Parathyroid adenoma (tissue), 2 donors: ENCODE results near the gene TMEM87B.

Experiments
- H2AFZ ChIP-seq: fragments of 300-600 bp; sonication (generic); one replicate; pipeline ENCODE4 v1.7.0; 2017; ENCODE audit warnings: antibody characterized with exemption, mild to moderate bottlenecking
- H3K27ac ChIP-seq: fragments of 300-600 bp; sonication (generic); one replicate; pipeline ENCODE4 v1.7.0; 2017
- H3K27me3 ChIP-seq: fragments of 300-600 bp; sonication (generic); one replicate; pipeline ENCODE4 v1.7.0; 2017; ENCODE audit warnings: low read length; ENCODE audit not compliant: control insufficient read depth, insufficient read depth
- H3K36me3 ChIP-seq: fragments of 300-600 bp; sonication (generic); one replicate; pipeline ENCODE4 v1.7.0; 2017; ENCODE audit warnings: low read length; ENCODE audit not compliant: control insufficient read depth, insufficient read depth
- H3K4me1 ChIP-seq: fragments of 300-600 bp; sonication (generic); one replicate; pipeline ENCODE4 v1.7.0; 2017; ENCODE audit warnings: control low read depth
- H3K4me2 ChIP-seq: fragments of 300-600 bp; sonication (generic); one replicate; pipeline ENCODE4 v1.7.0; 2017; ENCODE audit warnings: low read length
- H3K4me3 ChIP-seq: fragments of 300-600 bp; sonication (generic); one replicate; pipeline ENCODE4 v1.7.0; 2017; ENCODE audit warnings: low read depth, low read length
- H3K79me2 ChIP-seq: fragments of 300-600 bp; sonication (generic); one replicate; pipeline ENCODE4 v1.7.0; 2017; ENCODE audit warnings: control low read depth
- H3K9ac ChIP-seq: fragments of 300-600 bp; sonication (generic); one replicate; pipeline ENCODE4 v1.7.0; 2017; ENCODE audit warnings: mild to moderate bottlenecking
- H3K9me3 ChIP-seq: fragments of 300-600 bp; sonication (generic); one replicate; pipeline ENCODE4 v1.7.0; 2017; ENCODE audit warnings: low read length; ENCODE audit not compliant: control insufficient read depth
- CTCF ChIP-seq: fragments of 300-600 bp; sonication (generic); IDR thresholded peaks from one replicate; pipeline ENCODE4 v1.7.0; 2017; ENCODE audit warnings: antibody characterized with exemption, mild to moderate bottlenecking
- donor health status: primary hyperparathyroidism.

TMEM87B gene

GRCh38 chr2:112140899-112141625, 86.0 kb downstream of the TMEM87B start:
- H3K9ac ChIP-seq, result no peak overlapping the region
- H3K27me3 ChIP-seq, result no peaks in the 10 kb centered on the region
- no peaks in the 10 kb centered on the region for H3K36me3 ChIP-seq
- no peak overlapping the region for H3K27ac ChIP-seq
- H3K4me3 ChIP-seq, result no peak overlapping the region
- peaks cover 5% of the 10 kb centered on the region for H3K4me1 ChIP-seq
- no peaks in the 10 kb centered on the region for H3K9me3 ChIP-seq
- no peak overlapping the region for H2AFZ ChIP-seq
- no peaks in the 10 kb centered on the region for H3K79me2 ChIP-seq
- no peak for TF ChIP-seq CTCF
- no peak overlapping the region for H3K4me2 ChIP-seq

- H2AFZ ChIP-seq, result no peak overlapping the region
- H3K27ac ChIP-seq, result no peak overlapping the region
- H3K4me2 ChIP-seq, result no peak overlapping the region
- H3K79me2 ChIP-seq, result no peaks in the 10 kb centered on the region
- H3K36me3 ChIP-seq, result no peaks in the 10 kb centered on the region
- H3K4me3 ChIP-seq, result no peak overlapping the region
- no peak for TF ChIP-seq CTCF
- H3K27me3 ChIP-seq, result no peaks in the 10 kb centered on the region
- no peaks in the 10 kb centered on the region for H3K4me1 ChIP-seq
- H3K9ac ChIP-seq, result no peak overlapping the region
- no peaks in the 10 kb centered on the region for H3K9me3 ChIP-seq
These were observed 86.5 kb downstream of the TMEM87B start for GRCh38 chr2:112141626-112142007.

- Histone ChIP-seq H3K27ac (no peak overlapping the region), H3K79me2 (no peaks in the 10 kb centered on the region), H3K36me3 (no peaks in the 10 kb centered on the region), H3K9me3 (no peaks in the 10 kb centered on the region), H3K27me3 (no peaks in the 10 kb centered on the region), H3K9ac (no peak overlapping the region), H3K4me2 (no peak overlapping the region), H2AFZ (no peak overlapping the region), H3K4me1 (no peaks in the 10 kb centered on the region), H3K4me3 (no peak overlapping the region)
- TF ChIP-seq CTCF, result no peak
These were observed 87.5 kb downstream of the TMEM87B start for GRCh38 chr2:112142525-112143078.

- H3K9me3 ChIP-seq, result no peaks in the 10 kb centered on the region
- H3K27ac ChIP-seq, result no peak overlapping the region
- H3K36me3 ChIP-seq, result no peaks in the 10 kb centered on the region
- no peaks in the 10 kb centered on the region for H3K4me1 ChIP-seq
- no peak overlapping the region for H3K9ac ChIP-seq
- no peak overlapping the region for H3K4me3 ChIP-seq
- TF ChIP-seq CTCF, result no peak
- no peak overlapping the region for H2AFZ ChIP-seq
- no peaks in the 10 kb centered on the region for H3K79me2 ChIP-seq
- no peak overlapping the region for H3K4me2 ChIP-seq
- no peaks in the 10 kb centered on the region for H3K27me3 ChIP-seq
These were observed 88.1 kb downstream of the TMEM87B start for GRCh38 chr2:112143150-112143549.

- Histone ChIP-seq H3K27ac (no peak overlapping the region), H3K9ac (no peak overlapping the region), H3K4me1 (no peaks in the 10 kb centered on the region), H3K9me3 (no peaks in the 10 kb centered on the region), H3K27me3 (no peaks in the 10 kb centered on the region), H3K36me3 (no peaks in the 10 kb centered on the region), H2AFZ (no peak overlapping the region), H3K4me3 (no peak overlapping the region), H3K79me2 (no peaks in the 10 kb centered on the region), H3K4me2 (no peak overlapping the region)
- no peak for TF ChIP-seq CTCF
These were observed 89.9 kb downstream of the TMEM87B start for GRCh38 chr2:112144966-112145365.
